IMR-90 (cell line): ENCODE measurements around the gene RORB.

Source experiments
- CEBPB ChIP-seq: IDR thresholded peaks from 2 replicates; pipeline ENCODE4 v1.6.1; 2012; ENCODE audit warnings: low read depth, low read length, improper control_type of control experiment
- CTCF ChIP-seq: conservative IDR thresholded peaks from 2 replicates; pipeline ENCODE4 v1.5.1; 2012; ENCODE audit warnings: mild to moderate bottlenecking, low read depth, low read length, improper control_type of control experiment
- NFE2L2 ChIP-seq: fragments of 150-350 bp; IDR thresholded peaks from 2 replicates; pipeline ENCODE4 v1.6.1; 2016; ENCODE audit warnings: low read depth, mild to moderate bottlenecking, low read length
- POLR2A ChIP-seq: IDR thresholded peaks from 2 replicates; pipeline ENCODE4 v1.6.1; 2012; ENCODE audit warnings: mild to moderate bottlenecking, low read depth, low read length
- RAD21 ChIP-seq: IDR thresholded peaks from 2 replicates; pipeline ENCODE4 v1.6.1; 2012; ENCODE audit warnings: low read length, improper control_type of control experiment
- TF ChIP-seq, protein P1 (sequence below): fragments of 150-350 bp; IDR thresholded peaks from 2 replicates; pipeline ENCODE4 v1.6.1; 2017; ENCODE audit warnings: mild to moderate bottlenecking, antibody characterized with exemption, low read length, low read depth
- TF ChIP-seq, protein P2 (sequence below): fragments of 150-350 bp; IDR thresholded peaks from 2 replicates; pipeline ENCODE4 v1.6.1; 2016; ENCODE audit warnings: low read depth, mild to moderate bottlenecking, low read length, moderate library complexity, borderline replicate concordance

DNA sequence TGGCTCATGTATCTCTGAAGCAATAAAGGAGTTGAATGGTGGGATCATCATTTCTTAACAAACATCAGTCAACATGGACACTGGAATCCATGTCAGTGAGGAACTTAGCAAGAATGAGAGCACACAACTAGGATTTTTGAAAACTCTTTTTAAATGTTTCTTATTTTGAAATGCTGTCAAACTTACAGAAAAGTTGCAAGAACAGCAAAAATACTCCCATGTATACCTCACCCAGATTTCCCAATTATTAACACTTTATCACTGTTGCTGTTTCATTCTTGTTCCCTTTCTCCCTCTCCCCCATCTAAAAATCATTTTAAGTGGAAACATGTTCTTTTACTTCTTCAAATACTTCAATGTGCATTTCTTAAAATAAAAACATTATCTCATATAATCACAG, 65.5 kb downstream of the RORB start:
- no peak for TF ChIP-seq CTCF
- TF ChIP-seq RAD21 = no peak
- TF ChIP-seq POLR2A = no peak
- TF ChIP-seq, protein P1, sequence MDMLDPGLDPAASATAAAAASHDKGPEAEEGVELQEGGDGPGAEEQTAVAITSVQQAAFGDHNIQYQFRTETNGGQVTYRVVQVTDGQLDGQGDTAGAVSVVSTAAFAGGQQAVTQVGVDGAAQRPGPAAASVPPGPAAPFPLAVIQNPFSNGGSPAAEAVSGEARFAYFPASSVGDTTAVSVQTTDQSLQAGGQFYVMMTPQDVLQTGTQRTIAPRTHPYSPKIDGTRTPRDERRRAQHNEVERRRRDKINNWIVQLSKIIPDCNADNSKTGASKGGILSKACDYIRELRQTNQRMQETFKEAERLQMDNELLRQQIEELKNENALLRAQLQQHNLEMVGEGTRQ = no peak
- TF ChIP-seq, protein P2, sequence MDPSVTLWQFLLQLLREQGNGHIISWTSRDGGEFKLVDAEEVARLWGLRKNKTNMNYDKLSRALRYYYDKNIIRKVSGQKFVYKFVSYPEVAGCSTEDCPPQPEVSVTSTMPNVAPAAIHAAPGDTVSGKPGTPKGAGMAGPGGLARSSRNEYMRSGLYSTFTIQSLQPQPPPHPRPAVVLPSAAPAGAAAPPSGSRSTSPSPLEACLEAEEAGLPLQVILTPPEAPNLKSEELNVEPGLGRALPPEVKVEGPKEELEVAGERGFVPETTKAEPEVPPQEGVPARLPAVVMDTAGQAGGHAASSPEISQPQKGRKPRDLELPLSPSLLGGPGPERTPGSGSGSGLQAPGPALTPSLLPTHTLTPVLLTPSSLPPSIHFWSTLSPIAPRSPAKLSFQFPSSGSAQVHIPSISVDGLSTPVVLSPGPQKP = no peak
- no peak for TF ChIP-seq NFE2L2
- TF ChIP-seq CEBPB = no peak
